Measurements from ENCODE around the gene AP1S1. TPM values are rescaled to one million over a fixed set of nuclear protein-coding genes. Genes with fewer than 3 reads are reported as not detected.
"Not testable (repeated sequence)": the region's sequence is repeated elsewhere in the genome, so short reads cannot be mapped to it uniquely, and the experiment has no call there.

Gene AP1S1
- total RNA-seq, 1 donor from 2014 or later = 19.2 TPM

DNA sequence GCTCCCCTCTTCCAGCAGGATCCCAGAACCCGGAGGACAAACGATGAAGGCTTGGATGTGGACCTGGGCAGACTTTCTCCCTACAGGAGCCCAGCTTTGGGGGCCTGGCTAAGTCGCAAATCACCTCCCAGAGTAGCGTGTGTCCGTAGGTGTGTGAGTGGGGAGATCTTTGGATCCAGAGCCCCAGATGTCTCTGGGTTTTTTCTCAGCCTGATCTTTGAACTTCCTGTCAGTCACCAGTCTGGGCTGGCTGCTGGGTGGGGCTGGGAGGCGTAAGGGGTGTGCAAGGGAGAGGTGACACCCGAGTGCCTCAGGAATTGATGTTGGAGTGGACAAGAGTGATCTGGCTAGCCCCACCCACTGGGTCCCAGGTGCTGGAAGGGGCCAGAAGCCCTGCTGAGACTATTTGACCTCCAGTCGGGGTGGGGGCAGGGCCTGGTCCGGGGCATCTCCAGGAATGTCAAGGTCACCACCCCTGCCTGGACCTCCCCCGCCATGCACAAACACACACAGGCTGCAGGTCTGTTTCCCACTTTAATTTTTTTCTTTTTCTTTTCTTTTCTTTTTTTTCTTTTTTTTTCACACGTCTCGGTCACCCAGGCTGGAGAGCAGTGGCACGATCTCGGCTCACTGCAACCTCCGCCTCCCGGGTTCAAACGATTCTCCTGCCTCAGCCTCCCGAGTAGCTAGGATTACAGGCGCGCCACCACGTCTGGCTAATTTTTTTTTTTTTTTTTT lies 46.8 kb downstream of the AP1S1 start, which contains the start of gene MOGAT3:
TSS of gene MOGAT3 (minus strand) at position 175 of the 738 bp plus-strand sequence. CDS start 182 bp downstream, outside the sequence.
- ChIA-PET CTCF (interaction anchor here (2.0 kb wide), 1 partner anchor 8 kb away, joined by 5 read pairs; no protein-coding TSS in a partner anchor), POLR2A (no interaction called here)
- TF ChIP-seq, protein P1, sequence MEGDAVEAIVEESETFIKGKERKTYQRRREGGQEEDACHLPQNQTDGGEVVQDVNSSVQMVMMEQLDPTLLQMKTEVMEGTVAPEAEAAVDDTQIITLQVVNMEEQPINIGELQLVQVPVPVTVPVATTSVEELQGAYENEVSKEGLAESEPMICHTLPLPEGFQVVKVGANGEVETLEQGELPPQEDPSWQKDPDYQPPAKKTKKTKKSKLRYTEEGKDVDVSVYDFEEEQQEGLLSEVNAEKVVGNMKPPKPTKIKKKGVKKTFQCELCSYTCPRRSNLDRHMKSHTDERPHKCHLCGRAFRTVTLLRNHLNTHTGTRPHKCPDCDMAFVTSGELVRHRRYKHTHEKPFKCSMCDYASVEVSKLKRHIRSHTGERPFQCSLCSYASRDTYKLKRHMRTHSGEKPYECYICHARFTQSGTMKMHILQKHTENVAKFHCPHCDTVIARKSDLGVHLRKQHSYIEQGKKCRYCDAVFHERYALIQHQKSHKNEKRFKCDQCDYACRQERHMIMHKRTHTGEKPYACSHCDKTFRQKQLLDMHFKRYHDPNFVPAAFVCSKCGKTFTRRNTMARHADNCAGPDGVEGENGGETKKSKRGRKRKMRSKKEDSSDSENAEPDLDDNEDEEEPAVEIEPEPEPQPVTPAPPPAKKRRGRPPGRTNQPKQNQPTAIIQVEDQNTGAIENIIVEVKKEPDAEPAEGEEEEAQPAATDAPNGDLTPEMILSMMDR (IDR thresholded peaks at IDR 0.05) = no peak
- H3K27ac Mint-ChIP-seq = no peak within 1 kb of the TSS
- peaks cover 22% of the 10 kb centered on the region for H3K4me1 Mint-ChIP-seq
- H3K27me3 Mint-ChIP-seq = peaks cover 21% of the 10 kb centered on the region
- ATAC-seq (ENCODE audit: low read depth) (no peak), DNase-seq (no peak)
- intact Hi-C loops (cut with micrococcal nuclease) = no loop called here
- H3K9me3 Mint-ChIP-seq = no peaks in the 10 kb centered on the region
- H3K4me3 Mint-ChIP-seq = peak within 1 kb of the TSS; percentile 38
- H3K36me3 Mint-ChIP-seq (ENCODE audit: low read depth) = peaks cover 3% of the 10 kb centered on the region

DNA sequence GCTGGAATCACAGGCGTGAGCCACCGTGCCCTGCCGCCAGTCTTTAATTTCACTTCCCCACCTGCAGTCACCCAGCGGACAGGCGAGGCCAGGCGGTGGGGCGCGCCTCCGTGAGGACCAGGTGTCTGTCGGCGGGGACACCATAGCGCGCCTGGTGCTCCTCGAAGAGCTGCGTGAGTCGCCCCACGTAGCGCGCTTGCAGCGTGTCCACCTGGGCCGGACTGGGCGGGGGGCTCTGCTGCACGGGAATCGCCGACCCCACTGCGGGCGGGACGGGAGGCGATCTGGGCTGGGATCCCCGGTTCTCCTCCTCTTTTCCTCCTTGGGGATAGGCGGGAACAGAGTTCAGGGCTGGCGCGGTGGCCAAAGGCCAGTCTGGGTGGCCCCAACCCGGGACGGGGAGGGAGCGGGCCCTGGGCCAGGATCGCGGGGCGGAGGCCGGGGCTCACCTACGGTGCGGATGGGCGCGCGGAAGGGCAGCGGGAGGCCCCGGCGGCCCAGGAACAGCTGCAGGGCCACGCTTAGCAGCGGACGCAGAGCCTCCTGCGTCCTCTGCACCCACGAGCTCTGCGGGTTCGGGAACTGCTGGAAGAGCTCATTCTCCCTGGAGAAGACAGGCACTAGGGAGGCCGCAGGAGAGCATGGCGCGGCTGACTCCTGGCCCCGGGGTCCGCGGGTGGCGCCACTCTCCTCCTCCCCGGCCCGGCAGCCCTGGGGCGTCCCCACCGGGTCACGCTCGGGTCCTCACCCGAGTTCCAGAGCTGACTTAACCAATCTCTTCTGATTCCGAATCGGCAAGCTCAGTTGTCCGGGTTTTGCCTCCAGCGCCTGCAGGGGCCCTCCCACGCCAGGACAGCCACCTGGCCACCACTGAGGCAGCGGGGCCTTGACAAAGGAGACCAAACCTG lies 47.7 kb downstream of the AP1S1 start:
- Mint-ChIP-seq H3K4me3 (peak overlapping the region; percentile 38), H3K27ac (no peak overlapping the region), H3K4me1 (peaks cover 22% of the 10 kb centered on the region), H3K36me3 (ENCODE audit: low read depth) (peaks cover 6% of the 10 kb centered on the region), H3K27me3 (peaks cover 21% of the 10 kb centered on the region), H3K9me3 (no peaks in the 10 kb centered on the region)
- DNase-seq (peak; percentile 22), ATAC-seq (ENCODE audit: low read depth) (peak; percentile 74)
- TF ChIP-seq, protein P1 (IDR thresholded peaks at IDR 0.05) = no peak
- ChIA-PET CTCF (interaction anchor here (1.2 to 2.0 kb wide), 2 partner anchors 9 to 81 kb away, joined by 3 to 5 read pairs; no protein-coding TSS in a partner anchor), POLR2A (interaction anchor here (0.7 kb wide), 1 partner anchor 15 kb away, joined by 4 read pairs; the partner anchor contains the start of gene PLOD3)
- intact Hi-C loops (cut with micrococcal nuclease) = no loop called here

DNA sequence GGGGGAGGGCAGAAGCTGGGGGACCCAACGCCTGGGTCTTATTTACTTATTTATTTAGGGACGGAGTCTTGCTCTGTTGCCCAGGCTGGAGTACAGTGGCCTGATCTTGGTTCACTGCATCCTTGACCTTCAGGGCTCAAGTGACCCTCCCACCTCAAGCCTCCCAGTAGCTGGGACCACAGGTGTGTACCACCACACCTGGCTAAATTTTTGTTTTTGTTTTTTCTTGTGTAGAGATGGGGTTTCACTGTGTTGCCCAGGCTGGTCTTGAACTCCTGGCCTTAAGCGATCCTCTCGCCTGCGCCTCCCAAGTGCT lies 48.3 kb downstream of the AP1S1 start:
- H3K4me3 Mint-ChIP-seq = no peak overlapping the region
- H3K27ac Mint-ChIP-seq = no peak overlapping the region

DNA sequence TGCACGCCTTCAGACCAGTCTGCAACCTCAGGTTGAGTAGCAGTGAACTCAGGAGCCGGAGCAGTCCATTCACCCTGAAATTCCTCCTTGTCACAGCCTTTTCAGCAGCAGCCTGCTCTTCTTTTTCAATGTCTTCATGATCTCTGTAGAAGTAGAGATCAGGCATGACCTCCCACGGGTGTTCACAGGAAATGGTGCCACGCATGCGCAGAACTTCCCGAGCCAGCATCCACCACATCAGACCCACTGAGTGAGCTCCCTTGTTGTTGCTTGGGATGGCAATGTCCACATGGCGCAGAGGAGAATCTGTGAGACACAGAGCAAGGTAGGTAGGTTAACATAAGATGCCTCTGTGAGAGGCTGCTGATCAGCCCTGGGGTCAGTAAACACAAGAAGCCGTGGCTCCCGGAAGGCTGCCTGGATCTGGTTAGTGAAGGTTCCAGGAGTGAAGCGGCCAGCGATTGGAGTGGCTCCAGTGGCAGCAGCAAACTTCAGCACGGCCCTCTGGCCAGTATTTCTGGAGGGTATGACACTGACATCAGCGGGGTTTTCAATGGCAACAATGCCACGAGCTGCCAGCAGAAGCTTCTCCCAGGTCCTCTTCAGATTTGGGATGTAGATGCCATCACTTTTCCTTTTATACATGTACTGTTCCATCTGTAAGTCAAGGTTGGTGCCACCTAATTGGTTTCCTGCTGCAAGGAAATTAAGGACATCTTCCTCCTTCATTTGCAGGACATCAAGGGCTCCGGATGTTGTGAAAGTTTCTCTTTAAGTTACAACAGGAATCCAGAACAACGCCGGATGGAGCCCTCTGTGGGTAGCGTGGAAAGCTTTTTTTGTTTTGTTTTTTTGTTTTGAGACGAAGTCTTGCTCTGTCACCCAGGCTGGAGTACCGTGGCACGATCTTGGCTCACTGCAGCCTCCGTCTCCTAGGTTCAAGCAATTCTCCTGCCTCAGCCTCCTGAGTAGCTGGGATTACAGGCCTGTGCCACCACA lies 49.8 kb downstream of the AP1S1 start:
- intact Hi-C loops (cut with micrococcal nuclease); H3K27ac Mint-ChIP-seq; ATAC-seq (ENCODE audit: low read depth); H3K9me3 Mint-ChIP-seq; DNase-seq; H3K4me3 Mint-ChIP-seq: not testable (repeated sequence)
- Mint-ChIP-seq H3K27me3 (peaks cover 17% of the 10 kb centered on the region), H3K4me1 (peaks cover 22% of the 10 kb centered on the region), H3K36me3 (ENCODE audit: low read depth) (peaks cover 15% of the 10 kb centered on the region)
- ChIA-PET CTCF (interaction anchor here (0.9 kb wide), 1 partner anchor 60 kb away, joined by 3 read pairs; no protein-coding TSS in a partner anchor), POLR2A (interaction anchor here (0.6 kb wide), 1 partner anchor 29 kb away, joined by 3 read pairs; no protein-coding TSS in a partner anchor)

More for the DNA sequence above, 48.3 kb downstream of the AP1S1 start:
- H3K27me3 Mint-ChIP-seq = peaks cover 21% of the 10 kb centered on the region
- no peak for DNase-seq
- ChIA-PET CTCF (interaction anchor here (1.0 to 2.0 kb wide), 3 partner anchors 10 to 80 kb away, joined by 3 to 5 read pairs (median 3); no protein-coding TSS in a partner anchor), POLR2A (no interaction called here)
- peaks cover 22% of the 10 kb centered on the region for H3K4me1 Mint-ChIP-seq
- H3K36me3 Mint-ChIP-seq (ENCODE audit: low read depth) = peaks cover 6% of the 10 kb centered on the region
- TF ChIP-seq, protein P1 (IDR thresholded peaks at IDR 0.05) = no peak
- no peak for ATAC-seq (ENCODE audit: low read depth)
- H3K9me3 Mint-ChIP-seq = no peaks in the 10 kb centered on the region
- intact Hi-C loops (cut with micrococcal nuclease) = no loop called here

Data from activated B cell treated with CpG ODN at 0.5 μM for 24 hours (primary cell).